GM20431 (cell line): ENCODE data around the gene PRKAR2A.

Source experiments
- in situ Hi-C: fragments of 300-500 bp; cut with MseI, MboI; formaldehyde crosslinking; loops from one replicate; pipeline ENCODE4 v1.15.0; 2020; ENCODE audit warnings: low sequenced_read_pairs; ENCODE audit not compliant: unreplicated experiment

PRKAR2A gene

GRCh38 chr3:48847504-48848423 is at the start of gene PRKAR2A:
TSS of gene PRKAR2A (minus strand) at chr3:48847874. CDS start at chr3:48847596, 278 bp downstream.
- in situ Hi-C loops: no loop called here

GRCh38 chr3:48896936-48897335 is 49.3 kb upstream of the PRKAR2A start:
- in situ Hi-C loops: no loop called here

- in situ Hi-C loops: no loop called here
Observed at GRCh38 chr3:48894516-48894915, 46.8 kb upstream of the PRKAR2A start.

GRCh38 chr3:48891606-48892005 is 43.9 kb upstream of the PRKAR2A start:
- in situ Hi-C loops: no loop called here

- in situ Hi-C loops: no loop called here
Observed at GRCh38 chr3:48885753-48886152, 38.1 kb upstream of the PRKAR2A start.

- in situ Hi-C loops: no loop called here
Observed at GRCh38 chr3:48881652-48882114, 34.0 kb upstream of the PRKAR2A start.

- in situ Hi-C loops: no loop called here
Observed at GRCh38 chr3:48881006-48881405, 33.3 kb upstream of the PRKAR2A start.

- in situ Hi-C loops: no loop called here
Observed at GRCh38 chr3:48879994-48880377, 32.3 kb upstream of the PRKAR2A start.

- in situ Hi-C loops: no loop called here
Observed at GRCh38 chr3:48879307-48879993, 31.8 kb upstream of the PRKAR2A start.

GRCh38 chr3:48877671-48878070 is 30.0 kb upstream of the PRKAR2A start:
- in situ Hi-C loops: no loop called here

- in situ Hi-C loops: no loop called here
Observed at GRCh38 chr3:48863122-48863521, 15.4 kb upstream of the PRKAR2A start.

- in situ Hi-C loops: no loop called here
Observed at GRCh38 chr3:48859206-48859605, 11.5 kb upstream of the PRKAR2A start.

- in situ Hi-C loops: no loop called here
Observed at GRCh38 chr3:48858709-48859108, 11.0 kb upstream of the PRKAR2A start.

- in situ Hi-C loops: no loop called here
Observed at GRCh38 chr3:48857641-48858040, 10.0 kb upstream of the PRKAR2A start.

- in situ Hi-C loops: no loop called here
Observed at GRCh38 chr3:48856469-48856868, 8.8 kb upstream of the PRKAR2A start.

GRCh38 chr3:48855681-48856447 is 8.2 kb upstream of the PRKAR2A start:
- in situ Hi-C loops: no loop called here

GRCh38 chr3:48852151-48852550 is 4.5 kb upstream of the PRKAR2A start:
- in situ Hi-C loops: no loop called here

- in situ Hi-C loops: no loop called here
Observed at GRCh38 chr3:48851407-48851806, 3.7 kb upstream of the PRKAR2A start.

GRCh38 chr3:48848816-48849515 is 1.3 kb upstream of the PRKAR2A start:
- in situ Hi-C loops: no loop called here

- in situ Hi-C loops: no loop called here
Observed at GRCh38 chr3:48847053-48847503, 596 bp downstream of the PRKAR2A start.
